Measurements from ENCODE around the gene CKAP2L.
"Not testable (repeated sequence)": the region's sequence is repeated elsewhere in the genome, so short reads cannot be mapped to it uniquely, and the experiment has no call there.

- TF ChIP-seq JUNB (IDR thresholded peaks at IDR 0.05; ENCODE audit: unreplicated experiment); CTCF (conservative IDR thresholded peaks at IDR 0.05; ENCODE audit: low read depth in 2 of 2); REST (IDR thresholded peaks at IDR 0.05; ENCODE audit: unreplicated experiment); STAT1 (IDR thresholded peaks at IDR 0.05; ENCODE audit: unreplicated experiment); ETS1 (IDR thresholded peaks at IDR 0.05); EZH2 (IDR thresholded peaks at IDR 0.05; ENCODE audit: low read depth, unreplicated experiment); EZH2phosphoT487 (IDR thresholded peaks at IDR 0.05; ENCODE audit: unreplicated experiment); CREB1 (CRISPR knock-in tag; IDR thresholded peaks at IDR 0.05; ENCODE audit: low read depth); POLR2AphosphoS5 (IDR thresholded peaks at IDR 0.05; ENCODE audit: low read depth); NANOG (IDR thresholded peaks at IDR 0.05; ENCODE audit: borderline replicate concordance); ZNF462 (CRISPR knock-in tag; IDR thresholded peaks at IDR 0.05); ZNF114 (CRISPR knock-in tag; IDR thresholded peaks at IDR 0.05): not testable (repeated sequence)
Observed at GRCh38 chr2:112706947-112707346, 57.5 kb downstream of the CKAP2L start.

Measured in GM23338 (cell line).